Erythroblast (primary cell): ENCODE data around the gene MAN2A1.

ENCODE experiments used
- GATA1 ChIP-seq: IDR thresholded peaks from 2 replicates; pipeline ENCODE4 v1.6.1; 2011; ENCODE audit warnings: low read depth, mild to moderate bottlenecking, control low read depth, low read length, moderate library complexity
- POLR2A ChIP-seq: IDR thresholded peaks from 2 replicates; pipeline ENCODE4 v1.6.1; 2011; ENCODE audit warnings: mild to moderate bottlenecking, low read length

GRCh38 chr5:109769597-109770291 is 80.0 kb downstream of the MAN2A1 start:
- TF ChIP-seq POLR2A (no peak), GATA1 (no peak)
